Heart left ventricle (tissue), 16 donors: ENCODE results near the gene FAN1. TPM values are rescaled to one million over a fixed set of nuclear protein-coding genes. Genes with fewer than 3 reads are reported as not detected.

Experiments used
- ATAC-seq, 4 donors: fragments of 200-7000 bp; cut with Tn5 transposase; one replicate each; pipeline ENCODE4 v1.9.1; 2020 to 2022; ENCODE audit warnings: moderate library complexity in 4 of 4, mild to moderate bottlenecking in 3 of 4, moderate number of reproducible peaks in 1 of 4
- DNase-seq, 5 donors: peaks; one replicate each; pipeline ENCODE4 v3.0.0-alpha.2; 2020
- H3K27ac ChIP-seq, 12 donors: fragments of 200-600 bp; sonication (generic) in 4 of 12; one replicate each; pipeline versions ENCODE4 v1.5.0 to v1.8.0; 2016 to 2022; ENCODE audit warnings: mild to moderate bottlenecking in 2 of 12
- H3K27me3 ChIP-seq, 9 donors: fragments of 200-600 bp; sonication (generic) in 2 of 9; one replicate each; pipeline versions ENCODE4 v1.5.1 to v1.8.0; 2016 to 2022; ENCODE audit warnings: mild to moderate bottlenecking in 3 of 9
- H3K36me3 ChIP-seq, 9 donors: fragments of 200-600 bp; sonication (generic) in 2 of 9; one replicate each; pipeline versions ENCODE4 v1.5.0 to v1.8.0; 2018 to 2022; ENCODE audit warnings: mild to moderate bottlenecking in 2 of 9
- H3K4me1 ChIP-seq, 12 donors: fragments of 200-600 bp; sonication (generic) in 4 of 12; one replicate each; pipeline versions ENCODE4 v1.5.0 to v1.8.0; 2016 to 2022; ENCODE audit warnings: mild to moderate bottlenecking in 3 of 12
- H3K4me3 ChIP-seq, 12 donors: fragments of 200-600 bp; sonication (generic) in 4 of 12; one replicate each; pipeline versions ENCODE4 v1.5.0 to v1.8.0; 2017 to 2022; ENCODE audit warnings: mild to moderate bottlenecking in 9 of 12, moderate library complexity in 4 of 12
- H3K9me3 ChIP-seq, 12 donors: fragments of 200-600 bp; sonication (generic) in 4 of 12; one replicate each; pipeline versions ENCODE4 v1.5.0 to v1.8.0; 2016 to 2022; ENCODE audit warnings: mild to moderate bottlenecking in 1 of 12
- CTCF ChIP-seq, 12 donors: fragments of 200-600 bp; sonication (generic) in 4 of 12; IDR thresholded peaks; one replicate each; pipeline versions ENCODE4 v1.5.0 to v1.8.0; 2018 to 2022; ENCODE audit warnings: antibody characterized with exemption in 12 of 12, mild to moderate bottlenecking in 5 of 12
- POLR2A ChIP-seq, 2 donors: fragments of 450-650 bp; IDR thresholded peaks; one replicate each; pipeline ENCODE4 v1.6.1; 2017; ENCODE audit warnings: antibody characterized with exemption in 2 of 2, mild to moderate bottlenecking in 2 of 2, moderate library complexity in 2 of 2
- WGBS, 4 donors: extraction: QIAGEN DNeasy Blood & Tissue Kit in 2 of 4; methylation state at CpG; one replicate each; pipeline versions ENCODE4 v1.1.5 to v1.1.7; 2013 to 2018; 5-methylcytosine and 5-hydroxymethylcytosine counted together
- intact Hi-C, 10 donors: fragments of 100-400 bp; cut with DNase I; formaldehyde crosslinking; loops; one replicate each; pipeline versions ENCODE4 v1.11.1 to v1.14.2; 2022
- polyA plus RNA-seq, 2 donors: library from polyadenylated mRNA; stranded (reverse); fragments of 200-250 nt; gene quantifications; one replicate each; pipeline ENCODE4 v1.2.3, GENCODE V29; 2013
- total RNA-seq, 9 donors: library from RNA; depleted of rRNA in 2 of 9; stranded (reverse); fragments of >200 nt in 2 of 9; fragmentation: NEBNext Ultra II Directional in 3 of 9; extraction: Animal tissue kit (Norgen Biotek cat#: 25700) in 3 of 9; gene quantifications; one replicate each; pipeline versions ENCODE4 v1.1.0 to v1.2.4, GENCODE V29; 2016 to 2023
- donor health status: ischemic (EF 13 %, LVEDD 7.1; RV severe dilation, severe dysfunction).
- donor health status: healthy with polysubstance abuse.
- donor health status: DM: no; HTN: yes; CAD: no.
- donor health status: DM: no; HTN: no; CAD: no.
- donor health status: ischemic (EF 25% LVEDD 6.9; RV normal size, moderate dysfunction).
- donor health status: ischemic (EF 25% LVEDD 5.7; RV mildly dilated, moderate dysfunction).
- donor health status: healthy.
- donor health status: DM: yes; HTN: yes; CAD: no.
- donor health status: ischemic (EF 35%, LVEDD 5.7; RV mildly dilated, moderate dysfunction).
- donor health status: nonischemic (EF 11% LVEDD 7.7; RV severe dilation, severe dysfunction).
- donor health status: DM: yes; HTN: yes; CAD: no.
- donor health status: PGD.
- donor health status: ischemic (EF 29% LVEDD 5.4; RV normal size, mild dysfunction).
- donor health status: nonischemic (EF 23%, LVEDD 6.1; RV moderate dilation, normal function).

The FAN1 gene
- total and polyA plus RNA-seq, 11 donors = 7.3 to 21.4 (median 17.5) TPM

- Histone ChIP-seq H3K36me3 (peaks cover 0 to 100% (median 96%) of the 10 kb centered on the region in 9 donors), H3K4me3 (no peak overlapping the region), H3K27ac (no peak overlapping the region), H3K4me1 (no peaks in the 10 kb centered on the region), H3K27me3 (no peaks in the 10 kb centered on the region), H3K9me3 (peaks cover 0 to 1% (median 0%) of the 10 kb centered on the region in 12 donors)
- DNase-seq (no peak), ATAC-seq (peak in 1 of 4 donors; percentile 16)
- TF ChIP-seq POLR2A (IDR thresholded peaks at IDR 0.05) = no peak
- TF ChIP-seq CTCF (IDR thresholded peaks at IDR 0.05) = no peak
- intact Hi-C loops = no loop called here
- 85 to 95% (median 92%) methylated on average over 6 to 8 of the region's 8 CpGs for WGBS, 4 donors
Measured at GRCh38 chr15:30943654-30944335, 40.1 kb downstream of the FAN1 start.

- Histone ChIP-seq H3K4me3 (no peak overlapping the region), H3K27ac (peak overlapping the region in 4 of 12 donors; percentile 4 to 48 (median 7)), H3K4me1 (peaks cover 0 to 16% (median 9%) of the 10 kb centered on the region in 12 donors), H3K27me3 (no peaks in the 10 kb centered on the region), H3K36me3 (peaks cover 0 to 100% (median 97%) of the 10 kb centered on the region in 9 donors), H3K9me3 (peaks cover 0 to 12% (median 0%) of the 10 kb centered on the region in 12 donors)
- no peak for DNase-seq
- WGBS, 4 donors = 74 to 77% (median 77%) methylated on average over 7 of the region's 7 CpGs
- no peak for TF ChIP-seq CTCF (IDR thresholded peaks at IDR 0.05)
- no peak for TF ChIP-seq POLR2A (IDR thresholded peaks at IDR 0.05)
- intact Hi-C loops = no loop called here
- peak; percentile 69 to 88 (median 84) for ATAC-seq
Measured at GRCh38 chr15:30953183-30953582, 49.5 kb downstream of the FAN1 start.

DNA sequence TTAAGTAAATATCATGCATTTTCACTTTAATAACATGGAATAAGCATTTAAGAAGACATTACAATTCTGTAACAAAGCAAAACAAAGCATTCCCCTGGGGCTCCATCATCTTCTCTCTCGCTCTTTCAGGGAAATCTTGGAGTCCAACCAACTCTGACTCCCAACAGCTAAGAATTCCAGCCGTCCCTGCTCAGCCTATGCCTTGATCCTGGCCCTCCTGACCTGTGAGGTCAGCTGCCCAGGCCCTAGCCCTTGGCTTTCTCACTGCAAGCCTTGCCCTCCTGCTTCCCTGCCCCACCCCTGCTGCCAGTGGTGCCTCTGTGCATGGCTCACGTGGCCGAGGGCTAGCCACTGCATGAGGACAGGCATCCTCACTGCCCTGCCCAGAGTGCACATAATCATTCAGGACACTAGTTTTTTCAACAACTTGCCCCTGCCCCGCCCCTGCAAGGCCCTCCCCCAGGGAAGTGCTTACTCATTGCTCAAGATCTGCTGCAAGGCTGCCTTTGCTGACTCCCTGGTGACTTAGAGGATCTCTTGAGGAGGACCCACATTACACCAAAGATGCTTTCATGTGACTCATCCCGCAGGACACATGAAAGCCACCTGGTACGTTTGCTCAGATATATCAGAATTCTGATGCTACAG is 50.1 kb downstream of the FAN1 start:
- intact Hi-C loops = no loop called here
- H3K27me3 ChIP-seq = no peaks in the 10 kb centered on the region
- peak; percentile 47 to 71 (median 59) for ATAC-seq
- H3K27ac ChIP-seq = peak overlapping the region in 4 of 12 donors; percentile 4 to 48 (median 7)
- peaks cover 0 to 100% (median 97%) of the 10 kb centered on the region in 9 donors for H3K36me3 ChIP-seq
- H3K4me1 ChIP-seq = peaks cover 0 to 16% (median 9%) of the 10 kb centered on the region in 12 donors
- TF ChIP-seq CTCF (IDR thresholded peaks at IDR 0.05) (no peak), POLR2A (IDR thresholded peaks at IDR 0.05) (no peak)
- DNase-seq = peak in 3 of 5 donors; percentile 37 to 65 (median 41)
- no peak overlapping the region for H3K4me3 ChIP-seq
- peaks cover 0 to 10% (median 0%) of the 10 kb centered on the region in 12 donors for H3K9me3 ChIP-seq
- WGBS, 4 donors = 41 to 62% (median 48%) methylated on average over 7 of the region's 7 CpGs

- Histone ChIP-seq H3K4me3 (no peak overlapping the region), H3K27me3 (no peaks in the 10 kb centered on the region), H3K36me3 (peaks cover 0 to 100% (median 97%) of the 10 kb centered on the region in 9 donors), H3K9me3 (peaks cover 0 to 2% (median 0%) of the 10 kb centered on the region in 12 donors), H3K27ac (no peak overlapping the region), H3K4me1 (peaks cover 0 to 16% (median 9%) of the 10 kb centered on the region in 12 donors)
- intact Hi-C loops = loop anchor here in 1 of 10 donors (5.0 kb wide), 1 partner anchor 47 kb away; no protein-coding TSS in a partner anchor
- ATAC-seq (no peak), DNase-seq (no peak)
- no peak for TF ChIP-seq POLR2A (IDR thresholded peaks at IDR 0.05)
- no peak for TF ChIP-seq CTCF (IDR thresholded peaks at IDR 0.05)
- 94 to 99% (median 96%) methylated on average over 1 of the region's 1 CpG for WGBS, 4 donors
Measured at GRCh38 chr15:30954674-30955073, 51.0 kb downstream of the FAN1 start.
